ENCODE data around the gene SNX30. TPM values are rescaled to one million over a fixed set of nuclear protein-coding genes. Genes with fewer than 3 reads are reported as not detected.

Gene SNX30
- total RNA-seq, 8 experiments from 2014 or later, result 9.8 to 22.5 (median 19.9) TPM

DNA sequence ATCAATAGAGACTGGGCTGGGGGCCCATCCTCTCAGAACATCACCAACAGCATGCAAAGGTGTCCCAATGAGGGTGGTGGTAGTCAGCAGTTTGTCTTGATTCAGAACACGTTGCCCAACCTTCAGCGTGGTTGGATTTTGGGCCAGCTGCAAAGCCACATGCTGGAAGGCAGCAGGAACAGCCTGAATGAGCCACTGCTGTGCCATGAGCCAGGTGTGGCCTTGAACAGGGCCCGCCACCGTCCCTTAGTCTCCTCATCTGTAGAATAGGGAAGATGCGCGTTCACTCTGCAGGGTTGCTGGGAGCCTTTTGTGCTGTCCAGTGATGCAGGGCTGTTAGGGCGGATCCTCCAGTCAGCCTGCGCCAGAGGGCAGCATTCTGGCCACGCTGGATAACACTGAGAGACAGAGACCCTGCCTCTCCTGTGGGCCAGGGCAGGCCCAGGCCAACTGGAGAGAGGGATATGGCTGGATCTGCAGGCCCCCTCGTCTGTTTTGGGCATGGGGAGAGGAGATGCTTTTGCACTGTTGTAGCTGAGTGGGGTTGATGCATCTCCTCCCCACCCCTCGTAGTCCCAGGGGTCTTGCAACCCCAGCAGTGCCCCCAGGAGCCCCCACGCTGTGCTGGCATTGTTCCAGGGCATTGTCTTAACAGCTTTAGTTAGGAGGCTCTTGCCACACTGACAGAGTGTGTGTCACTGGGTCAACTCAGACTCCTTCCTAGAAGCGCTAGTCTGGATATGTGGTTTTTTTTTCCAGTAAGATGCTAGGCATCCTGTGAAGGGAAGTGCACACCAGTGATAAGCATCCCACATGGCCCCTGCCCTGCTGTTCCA, 98.0 kb downstream of the SNX30 start:
- in situ Hi-C loops (cut with MboI; ENCODE audit: low pct_unique_long_range_greater_than_20kb in 2 of 9, low sequenced_read_pairs in 9 of 9, unreplicated experiment in 9 of 9), result loop anchor here in 1 of 9 experiments (10.0 kb wide), 1 partner anchor 46 kb away; the partner anchor contains the start of gene SLC46A2
- ATAC-seq (replicated peaks in 6 of 8), result no peak
- H3K27ac ChIP-seq, result no peak overlapping the region

GRCh38 chr9:112849363-112849922, 98.9 kb downstream of the SNX30 start:
- Histone ChIP-seq H3K4me1 (replicated peaks in 1 of 2) (no peaks in the 10 kb centered on the region), H3K27ac (no peak overlapping the region), H3K4me3 (no peak overlapping the region)
- in situ Hi-C loops (cut with MboI; ENCODE audit: low pct_unique_long_range_greater_than_20kb in 2 of 9, low sequenced_read_pairs in 9 of 9, unreplicated experiment in 9 of 9), result loop anchor here in 1 of 9 experiments (10.0 kb wide), 1 partner anchor 45 kb away; the partner anchor contains the start of gene SLC46A2
- 66 to 100% (median 72%) methylated on average over 2 to 5 of the region's 6 CpGs; no CpG with 5 or more reads in 2 of the 10 experiments for WGBS, 10 experiments
- ATAC-seq (replicated peaks in 6 of 8), result no peak

More for the DNA sequence above, 98.0 kb downstream of the SNX30 start:
- Histone ChIP-seq H3K4me3 (no peak overlapping the region), H3K4me1 (replicated peaks in 1 of 2) (no peaks in the 10 kb centered on the region)
- 20 to 100% (median 83%) methylated on average over 1 to 6 of the region's 13 CpGs; no CpG with 5 or more reads in 5 of the 10 experiments for WGBS, 10 experiments

- no peak for ATAC-seq (replicated peaks in 6 of 8)
- in situ Hi-C loops (cut with MboI; ENCODE audit: low pct_unique_long_range_greater_than_20kb in 2 of 9, low sequenced_read_pairs in 9 of 9, unreplicated experiment in 9 of 9), result no loop called here
- Histone ChIP-seq H3K27ac (no peak overlapping the region), H3K4me1 (replicated peaks in 1 of 2) (no peaks in the 10 kb centered on the region), H3K4me3 (no peak overlapping the region)
- 60 to 92% (median 90%) methylated on average over 1 to 5 of the region's 6 CpGs; no CpG with 5 or more reads in 3 of the 10 experiments for WGBS, 10 experiments
Measured at GRCh38 chr9:112850840-112851239, 100.3 kb downstream of the SNX30 start.

GRCh38 chr9:112852741-112853504, 102.4 kb downstream of the SNX30 start:
- WGBS, 10 experiments, result 50 to 92% (median 70%) methylated on average over 1 to 10 of the region's 13 CpGs; no CpG with 5 or more reads in 2 of the 10 experiments
- peak in 3 of 8 experiments; percentile 9 to 94 (median 60) for ATAC-seq (replicated peaks in 6 of 8)
- in situ Hi-C loops (cut with MboI; ENCODE audit: low pct_unique_long_range_greater_than_20kb in 2 of 9, low sequenced_read_pairs in 9 of 9, unreplicated experiment in 9 of 9), result no loop called here
- no peaks in the 10 kb centered on the region for H3K4me1 ChIP-seq (replicated peaks in 1 of 2)
- no peak overlapping the region for H3K4me3 ChIP-seq
- no peak overlapping the region for H3K27ac ChIP-seq

- H3K27ac ChIP-seq, result no peak overlapping the region
- ATAC-seq (replicated peaks in 6 of 8), result no peak
- in situ Hi-C loops (cut with MboI; ENCODE audit: low pct_unique_long_range_greater_than_20kb in 2 of 9, low sequenced_read_pairs in 9 of 9, unreplicated experiment in 9 of 9), result no loop called here
- H3K4me3 ChIP-seq, result no peak overlapping the region
- H3K4me1 ChIP-seq (replicated peaks in 1 of 2), result no peaks in the 10 kb centered on the region
- 71 to 100% (median 84%) methylated on average over 2 to 6 of the region's 13 CpGs; no CpG with 5 or more reads in 2 of the 10 experiments for WGBS, 10 experiments
Measured at GRCh38 chr9:112853882-112854585, 103.5 kb downstream of the SNX30 start.

DNA sequence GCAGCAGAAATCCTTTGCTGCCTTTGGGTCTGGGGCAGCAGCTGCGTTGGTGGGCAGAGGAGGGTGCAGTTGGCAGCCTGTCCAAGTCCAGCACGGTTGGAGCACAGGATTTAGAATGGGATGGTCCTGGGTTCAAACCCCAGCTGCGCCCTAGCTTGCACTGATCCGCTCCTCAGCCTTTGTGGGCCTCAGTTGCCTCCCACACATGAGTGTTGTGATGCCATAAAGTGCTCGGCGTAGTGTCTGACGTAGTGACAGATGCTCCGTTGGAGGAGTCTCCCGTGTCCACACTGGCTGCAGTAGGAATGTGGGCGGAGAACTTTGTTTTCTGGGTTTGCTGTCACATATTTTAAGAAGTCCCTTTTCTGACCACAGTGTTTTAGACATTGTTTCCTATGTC, 104.1 kb downstream of the SNX30 start:
- no peak overlapping the region for H3K27ac ChIP-seq
- no peaks in the 10 kb centered on the region for H3K4me1 ChIP-seq (replicated peaks in 1 of 2)
- in situ Hi-C loops (cut with MboI; ENCODE audit: low pct_unique_long_range_greater_than_20kb in 2 of 9, low sequenced_read_pairs in 9 of 9, unreplicated experiment in 9 of 9), result no loop called here
- no peak overlapping the region for H3K4me3 ChIP-seq
- WGBS, 10 experiments, result 70 to 100% (median 87%) methylated on average over 2 to 8 of the region's 10 CpGs; no CpG with 5 or more reads in 3 of the 10 experiments
- ATAC-seq (replicated peaks in 6 of 8), result no peak

DNA sequence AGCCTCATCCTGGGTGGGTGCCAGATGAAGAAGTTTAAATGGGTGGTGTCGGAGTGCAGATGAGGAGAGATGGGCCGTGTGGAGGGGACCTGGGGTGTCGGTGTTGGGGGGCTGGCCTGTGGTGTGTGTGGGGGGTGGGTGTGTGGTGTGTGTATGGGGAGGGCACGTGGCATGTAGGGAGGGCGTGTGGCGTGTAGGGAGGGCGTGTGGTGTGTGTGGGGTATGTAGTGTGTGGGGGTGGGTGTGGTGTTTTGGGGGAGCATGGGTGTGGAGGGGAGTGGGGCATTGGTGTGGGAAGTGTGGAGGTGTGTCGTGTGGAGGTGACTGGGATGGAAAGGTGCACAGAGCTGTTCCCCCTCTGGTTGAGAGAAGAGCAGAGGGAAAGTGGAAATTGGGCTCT, 105.6 kb downstream of the SNX30 start:
- ATAC-seq (replicated peaks in 6 of 8), result no peak
- no peaks in the 10 kb centered on the region for H3K4me1 ChIP-seq (replicated peaks in 1 of 2)
- 100% methylated on average over 1 of the region's 8 CpGs; no CpG with 5 or more reads in 9 of the 10 experiments for WGBS, 10 experiments
- H3K27ac ChIP-seq, result no peak overlapping the region
- H3K4me3 ChIP-seq, result no peak overlapping the region
- in situ Hi-C loops (cut with MboI; ENCODE audit: low pct_unique_long_range_greater_than_20kb in 2 of 9, low sequenced_read_pairs in 9 of 9, unreplicated experiment in 9 of 9), result no loop called here

DNA sequence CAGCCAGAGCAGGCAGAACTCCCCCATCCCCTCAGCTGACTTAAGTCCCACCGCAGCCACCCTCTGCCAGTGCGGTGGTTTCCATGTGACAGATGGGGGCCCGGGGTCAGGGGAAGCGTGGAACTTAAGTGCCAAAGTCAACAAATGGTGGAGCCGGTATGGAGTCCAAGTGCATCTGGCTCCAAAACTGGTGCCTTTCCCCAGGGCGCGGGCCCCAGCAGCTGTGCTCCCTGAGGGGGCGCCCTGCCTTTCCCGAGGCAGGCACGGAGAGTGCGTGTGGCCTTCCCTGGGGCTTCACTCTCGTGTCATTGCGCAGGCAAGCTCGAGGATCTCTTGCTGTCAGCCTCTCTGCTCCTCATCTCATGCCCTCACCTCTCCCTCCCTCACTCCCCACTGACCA, 106.3 kb downstream of the SNX30 start:
- 60 to 96% (median 92%) methylated on average over 1 to 9 of the region's 14 CpGs; no CpG with 5 or more reads in 5 of the 10 experiments for WGBS, 10 experiments
- ATAC-seq (replicated peaks in 6 of 8), result no peak
- in situ Hi-C loops (cut with MboI; ENCODE audit: low pct_unique_long_range_greater_than_20kb in 2 of 9, low sequenced_read_pairs in 9 of 9, unreplicated experiment in 9 of 9), result no loop called here
- Histone ChIP-seq H3K4me3 (no peak overlapping the region), H3K27ac (no peak overlapping the region), H3K4me1 (replicated peaks in 1 of 2) (no peaks in the 10 kb centered on the region)

- no peak for ATAC-seq (replicated peaks in 6 of 8)
- Histone ChIP-seq H3K4me3 (no peak overlapping the region), H3K4me1 (replicated peaks in 1 of 2) (no peaks in the 10 kb centered on the region), H3K27ac (no peak overlapping the region)
- WGBS, 10 experiments, result 87 to 100% (median 96%) methylated on average over 2 to 6 of the region's 6 CpGs; no CpG with 5 or more reads in 3 of the 10 experiments
- in situ Hi-C loops (cut with MboI; ENCODE audit: low pct_unique_long_range_greater_than_20kb in 2 of 9, low sequenced_read_pairs in 9 of 9, unreplicated experiment in 9 of 9), result no loop called here
Measured at GRCh38 chr9:112858005-112858404, 107.4 kb downstream of the SNX30 start.

- Histone ChIP-seq H3K4me1 (replicated peaks in 1 of 2) (no peaks in the 10 kb centered on the region), H3K4me3 (no peak overlapping the region), H3K27ac (no peak overlapping the region)
- WGBS, 10 experiments, result 26 to 100% (median 67%) methylated on average over 1 to 6 of the region's 6 CpGs
- ATAC-seq (replicated peaks in 6 of 8), result peak in 2 of 8 experiments; percentile 31 to 34
- in situ Hi-C loops (cut with MboI; ENCODE audit: low pct_unique_long_range_greater_than_20kb in 2 of 9, low sequenced_read_pairs in 9 of 9, unreplicated experiment in 9 of 9), result no loop called here
Measured at GRCh38 chr9:112858625-112859147, 108.1 kb downstream of the SNX30 start.

DNA sequence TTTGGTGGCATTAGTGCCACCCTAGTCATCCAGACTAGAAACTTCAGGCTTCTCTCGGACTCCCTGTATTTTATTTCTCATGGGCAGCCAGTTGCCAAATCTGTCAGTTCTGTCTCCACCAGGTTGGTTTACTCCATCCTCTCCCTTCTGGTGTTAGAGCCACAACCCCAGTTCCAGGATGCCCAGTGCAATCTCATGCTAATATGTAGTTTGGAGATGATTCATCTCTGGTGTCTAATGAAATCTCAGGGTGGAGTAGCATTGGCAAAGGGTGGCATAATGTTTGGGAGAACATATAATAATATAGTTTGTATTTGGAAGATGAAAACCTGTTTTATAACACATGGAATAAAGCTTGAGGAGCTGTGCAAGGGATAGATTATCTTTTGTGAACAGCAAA, 109.9 kb downstream of the SNX30 start:
- H3K4me3 ChIP-seq, result no peak overlapping the region
- peak in 2 of 8 experiments; percentile 29 to 32 for ATAC-seq (replicated peaks in 6 of 8)
- in situ Hi-C loops (cut with MboI; ENCODE audit: low pct_unique_long_range_greater_than_20kb in 2 of 9, low sequenced_read_pairs in 9 of 9, unreplicated experiment in 9 of 9), result no loop called here
- H3K27ac ChIP-seq, result no peak overlapping the region
- 83 to 100% (median 85%) methylated on average over 1 of the region's 1 CpG; no CpG with 5 or more reads in 6 of the 10 experiments for WGBS, 10 experiments
- no peaks in the 10 kb centered on the region for H3K4me1 ChIP-seq (replicated peaks in 1 of 2)

- ATAC-seq (replicated peaks in 6 of 8), result no peak
- Histone ChIP-seq H3K27ac (no peak overlapping the region), H3K4me1 (replicated peaks in 1 of 2) (no peaks in the 10 kb centered on the region), H3K4me3 (no peak overlapping the region)
- WGBS, 10 experiments, result 83 to 100% (median 90%) methylated on average over 1 to 3 of the region's 3 CpGs; no CpG with 5 or more reads in 3 of the 10 experiments
- in situ Hi-C loops (cut with MboI; ENCODE audit: low pct_unique_long_range_greater_than_20kb in 2 of 9, low sequenced_read_pairs in 9 of 9, unreplicated experiment in 9 of 9), result no loop called here
Measured at GRCh38 chr9:112861155-112861554, 110.6 kb downstream of the SNX30 start.
